ENCODE data around the gene CLDN14.

The CLDN14 gene

DNA sequence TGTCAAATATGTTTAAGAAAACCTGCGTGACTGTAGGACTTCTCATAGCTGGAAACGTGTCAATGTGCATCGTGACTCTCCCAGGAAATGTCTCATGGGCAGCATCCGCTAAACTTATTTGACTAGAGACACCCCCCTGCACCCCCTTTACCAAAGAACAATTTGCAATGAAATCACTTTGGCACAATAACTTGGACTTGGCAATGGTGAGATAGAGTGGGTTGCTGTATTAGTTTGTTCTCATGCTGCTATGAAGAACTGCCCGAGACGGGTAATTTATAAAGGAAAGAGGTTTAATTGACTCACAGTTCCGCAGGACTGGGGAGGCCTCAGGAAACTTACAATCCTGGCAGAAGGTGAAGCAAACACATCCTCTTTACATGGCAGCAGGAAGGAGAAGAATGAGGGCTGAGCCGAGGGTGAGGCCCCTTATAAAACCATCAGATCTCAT is 13.8 kb downstream of the CLDN14 start:
- FAIRE-seq, result no peak

- no peak for FAIRE-seq
Measured at GRCh38 chr21:36465478-36465877, 14.4 kb downstream of the CLDN14 start.

- FAIRE-seq, result no peak
Measured at GRCh38 chr21:36464590-36464989, 15.3 kb downstream of the CLDN14 start.

GRCh38 chr21:36463991-36464390 is 15.9 kb downstream of the CLDN14 start:
- no peak for FAIRE-seq

- FAIRE-seq, result no peak
Measured at GRCh38 chr21:36463204-36463603, 16.7 kb downstream of the CLDN14 start.

GRCh38 chr21:36461918-36462486 is 17.9 kb downstream of the CLDN14 start:
- no peak for FAIRE-seq

- FAIRE-seq, result no peak
Measured at GRCh38 chr21:36461277-36461917, 18.5 kb downstream of the CLDN14 start.

DNA sequence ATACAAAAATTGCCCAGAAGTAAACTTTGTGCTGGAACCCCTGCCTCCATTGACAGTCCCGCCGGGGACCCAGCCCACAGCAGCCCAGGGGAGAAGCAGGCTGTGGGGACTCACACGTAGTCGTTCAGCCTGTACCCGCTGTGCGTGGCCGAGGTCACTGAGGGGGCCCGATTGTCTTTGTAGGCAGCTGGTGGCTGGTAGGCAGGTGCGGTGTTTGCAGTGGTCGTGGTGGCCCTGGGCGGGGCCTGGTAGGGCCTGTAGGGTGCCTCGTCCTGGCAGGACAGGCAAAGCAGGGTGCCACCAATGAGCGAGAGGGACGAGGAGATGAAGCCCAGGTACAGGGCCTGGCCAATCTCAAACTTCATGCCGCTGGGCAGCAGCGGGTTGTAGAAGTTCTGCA is 19.1 kb downstream of the CLDN14 start:
- FAIRE-seq, result no peak

DNA sequence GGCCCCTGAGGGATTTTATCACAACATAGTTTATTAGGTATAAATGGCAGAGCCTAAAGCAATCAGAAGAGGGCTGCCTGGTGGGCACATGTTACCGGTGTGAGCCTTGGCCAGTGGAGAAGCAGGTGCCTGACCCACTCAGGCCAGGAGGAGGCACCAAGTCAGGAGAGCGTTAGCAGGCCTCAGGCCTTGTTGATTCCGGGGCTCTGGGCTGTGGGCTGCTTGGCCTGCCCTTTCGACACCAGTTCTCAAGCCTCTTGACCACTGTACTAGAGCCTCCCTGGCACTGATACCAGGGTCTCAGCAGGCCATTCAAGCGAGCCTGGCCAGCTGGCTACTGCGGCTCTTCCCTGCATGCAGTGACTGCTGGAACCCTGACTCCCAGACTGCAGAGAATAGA is 20.8 kb downstream of the CLDN14 start:
- FAIRE-seq, result no peak

- FAIRE-seq, result no peak
Measured at GRCh38 chr21:36456729-36457414, 23.1 kb downstream of the CLDN14 start.

GRCh38 chr21:36454706-36455105 is 25.2 kb downstream of the CLDN14 start:
- FAIRE-seq, result no peak

DNA sequence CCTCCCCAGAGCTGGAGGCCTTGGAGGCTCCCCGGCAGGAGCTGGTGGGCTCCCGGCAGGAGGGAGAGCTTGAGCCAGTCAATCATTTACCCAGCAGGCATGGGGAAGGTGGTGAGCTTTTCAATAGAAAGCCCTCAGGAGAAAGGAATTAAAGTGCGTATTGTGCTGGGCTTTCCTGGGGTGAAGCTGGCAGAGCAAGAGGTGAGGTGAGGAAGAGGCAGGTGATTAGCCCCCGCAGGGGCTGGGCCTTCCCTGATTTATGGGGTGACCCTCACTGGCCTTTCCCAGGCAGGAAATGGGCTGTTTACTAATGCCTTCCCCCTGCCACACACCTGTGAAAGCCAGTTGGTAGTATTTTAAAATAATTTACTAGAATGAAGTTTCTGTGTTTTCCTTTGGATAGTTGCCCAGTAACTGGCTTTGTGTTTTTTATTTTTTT is 25.8 kb downstream of the CLDN14 start:
- FAIRE-seq, result no peak

DNA sequence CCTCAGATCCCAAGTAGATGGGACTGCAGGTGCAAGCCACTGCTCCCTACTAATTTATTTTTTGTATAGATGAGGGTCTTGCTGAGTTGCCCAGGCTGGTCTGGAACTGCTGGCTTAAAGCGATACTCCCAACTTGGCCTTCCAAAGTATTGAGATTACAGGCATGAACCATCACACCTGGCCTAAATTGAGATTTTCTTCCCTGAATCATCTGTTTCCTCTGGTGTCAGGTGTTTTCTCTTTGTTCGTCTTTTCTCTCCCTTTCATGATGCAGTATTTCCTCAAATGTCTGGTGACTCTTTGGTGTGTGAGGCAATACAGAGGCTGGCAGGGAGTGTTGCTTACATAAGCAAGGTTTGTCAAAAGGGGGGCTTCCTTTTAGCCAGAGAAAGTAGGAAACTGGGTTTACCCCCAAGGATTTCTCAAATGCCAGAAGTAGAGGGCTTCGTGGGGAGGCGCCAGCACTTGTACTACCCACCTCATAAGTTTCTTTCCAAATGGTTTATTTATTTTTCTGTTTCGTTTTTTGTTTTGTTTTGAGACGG is 27.6 kb downstream of the CLDN14 start:
- FAIRE-seq, result no peak

- FAIRE-seq, result no peak
Measured at GRCh38 chr21:36451506-36451905, 28.4 kb downstream of the CLDN14 start.

DNA sequence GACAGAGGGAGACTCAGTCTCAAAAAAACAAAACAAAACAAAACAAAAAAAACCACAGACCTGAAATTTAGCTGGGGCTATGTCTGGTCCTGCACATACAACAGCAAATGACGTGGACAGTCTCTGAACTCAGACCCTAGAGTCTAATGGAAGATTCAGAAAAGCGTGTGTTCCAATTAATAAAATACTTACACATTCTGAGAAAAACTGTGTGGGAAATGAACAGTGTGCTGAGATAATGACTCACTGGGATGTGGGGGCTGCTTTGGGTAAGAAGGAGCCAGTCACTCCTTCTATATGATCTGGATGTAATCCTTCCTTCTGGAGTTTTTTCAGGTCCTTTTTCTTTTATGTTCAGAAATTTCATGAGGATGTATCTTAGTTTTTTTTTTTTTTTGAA is 29.4 kb downstream of the CLDN14 start:
- FAIRE-seq, result no peak

- FAIRE-seq, result no peak
Measured at GRCh38 chr21:36446301-36446700, 33.6 kb downstream of the CLDN14 start.

GRCh38 chr21:36441715-36442114 is 38.2 kb downstream of the CLDN14 start:
- no peak for FAIRE-seq

GRCh38 chr21:36437745-36438128 is 42.2 kb downstream of the CLDN14 start:
- no peak for FAIRE-seq

DNA sequence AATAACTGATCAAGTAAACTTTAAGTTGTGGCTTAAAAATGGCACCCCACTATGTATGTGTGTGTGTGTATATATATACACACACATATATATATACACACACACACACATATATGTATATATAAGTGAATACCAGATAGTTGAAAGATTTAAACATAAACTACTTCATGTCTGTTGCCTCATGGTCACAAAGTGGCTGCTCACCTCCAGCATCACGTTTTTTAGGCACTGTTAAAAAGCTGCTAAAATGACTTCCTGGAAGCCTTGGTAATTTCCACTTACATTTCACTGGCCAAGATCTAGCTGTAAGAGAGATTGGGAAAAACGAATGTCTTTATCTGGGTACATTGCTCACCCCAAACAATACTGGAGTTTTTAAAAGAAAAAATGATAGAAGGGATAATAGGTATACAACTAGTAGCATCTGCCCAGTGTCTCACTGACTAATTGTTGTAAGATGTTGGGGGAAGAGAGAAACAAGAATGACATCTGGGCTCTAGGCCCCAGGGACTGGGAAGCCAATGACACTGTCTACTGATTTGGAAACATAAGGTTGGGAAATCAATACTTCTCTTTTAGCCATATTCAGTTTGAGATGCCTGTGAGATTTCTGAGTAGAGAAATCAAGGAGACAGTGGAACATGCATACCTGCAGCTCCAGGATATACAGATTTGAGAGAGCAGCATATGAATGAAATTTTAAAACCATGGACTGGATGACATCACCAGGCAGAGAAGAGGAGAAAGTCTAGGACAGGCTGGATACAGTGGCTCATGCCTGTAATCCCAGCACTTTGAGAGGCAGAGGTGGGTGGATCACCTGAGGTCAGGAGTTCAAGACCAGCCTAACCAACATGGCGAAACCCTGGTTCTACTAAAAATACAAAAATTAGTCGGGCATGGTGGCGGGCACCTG is 42.8 kb downstream of the CLDN14 start:
- FAIRE-seq, result no peak

DNA sequence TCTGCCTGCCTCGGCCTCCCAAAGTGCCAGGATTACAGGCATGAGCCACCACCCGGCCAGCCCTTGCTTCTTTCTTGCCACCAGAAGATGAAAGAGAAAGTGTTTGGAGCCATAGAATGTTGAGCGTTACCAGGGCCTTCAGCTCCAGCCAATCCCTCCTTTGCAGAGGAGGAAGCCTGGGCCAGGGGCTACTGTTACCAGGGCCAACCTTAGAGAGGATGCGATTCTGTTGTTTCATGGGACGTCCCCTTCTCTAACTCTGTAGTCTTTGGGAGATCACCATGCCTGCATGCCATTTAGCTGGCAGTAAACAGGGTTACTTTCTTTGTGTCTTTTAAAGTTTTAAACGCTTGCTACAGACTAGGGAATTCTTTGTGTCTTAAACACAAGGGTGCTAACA is 45.8 kb downstream of the CLDN14 start:
- FAIRE-seq, result no peak

DNA sequence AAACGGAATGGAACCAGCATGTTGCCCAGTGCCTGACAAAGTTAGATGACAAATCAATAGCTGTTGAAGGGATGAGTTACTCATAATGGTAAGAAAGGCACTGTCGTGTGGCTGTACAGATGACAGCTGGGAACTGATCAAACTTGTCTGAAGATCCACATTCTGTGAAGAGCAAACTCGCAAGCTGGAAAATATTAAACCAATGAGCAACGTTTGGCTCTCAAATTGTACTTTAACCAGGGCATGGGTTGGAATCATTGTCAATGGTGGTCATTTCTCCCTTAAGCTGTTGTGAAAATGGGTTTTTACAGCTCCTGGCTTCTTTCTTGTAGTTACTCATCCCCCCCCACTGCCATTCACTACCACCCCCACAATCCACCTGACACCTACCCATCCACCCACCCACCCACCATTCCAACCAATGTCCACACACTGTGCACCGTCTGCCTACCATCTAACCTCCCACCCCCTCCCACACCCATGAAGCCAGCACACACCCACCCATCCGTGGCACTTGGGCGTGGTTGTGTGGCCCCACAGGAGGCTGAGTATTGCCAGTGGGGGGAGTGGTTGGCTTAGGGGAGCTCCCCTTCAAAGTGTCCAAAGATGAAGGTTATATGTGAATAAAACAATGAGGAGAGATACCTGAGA is 46.7 kb downstream of the CLDN14 start:
- FAIRE-seq, result no peak

DNA sequence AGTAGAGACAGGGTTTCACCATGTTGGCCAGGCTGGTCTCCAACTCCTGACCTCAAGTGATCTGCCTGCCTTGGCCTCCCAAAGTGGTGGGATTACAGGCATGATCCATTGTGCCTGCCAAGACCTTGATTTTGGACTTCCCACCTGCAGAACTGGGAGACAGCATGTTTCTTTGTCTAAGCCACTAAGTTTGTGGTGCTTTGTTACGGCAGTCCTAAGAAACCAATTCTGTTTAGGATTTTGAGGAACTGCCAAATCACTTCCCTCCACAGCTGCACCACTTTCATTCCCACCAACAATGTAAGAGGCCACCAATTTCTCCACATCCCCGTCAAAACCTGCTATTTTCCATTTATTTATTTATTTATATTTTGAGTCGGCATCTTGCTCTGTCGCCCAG is 48.7 kb downstream of the CLDN14 start:
- no peak for FAIRE-seq

Data from endometrium (tissue), 2 donors.